GM18951 (cell line): ENCODE measurements around the gene RUNX3.

Experiments used
- POLR2A ChIP-seq: IDR thresholded peaks from 4 replicates; pipeline ENCODE4 v1.6.1; 2011; ENCODE audit warnings: mild to moderate bottlenecking; ENCODE audit not compliant: insufficient read length, insufficient read depth; ENCODE audit errors: extremely low read depth
- in situ Hi-C: fragments of 300-500 bp; cut with MboI; formaldehyde crosslinking; loops from one replicate; pipeline ENCODE4 v1.12.0; 2022; ENCODE audit warnings: low sequenced_read_pairs, mixed read lengths, inconsistent platforms; ENCODE audit not compliant: unreplicated experiment

Gene RUNX3

GRCh38 chr1:24967555-24967954 is 37.5 kb upstream of the RUNX3 start:
- no peak for TF ChIP-seq POLR2A
- in situ Hi-C loops, result no loop called here

- in situ Hi-C loops, result no loop called here
- TF ChIP-seq POLR2A, result no peak
Observed at GRCh38 chr1:24966724-24967346, 36.8 kb upstream of the RUNX3 start.

- in situ Hi-C loops, result no loop called here
- TF ChIP-seq POLR2A, result no peak
Observed at GRCh38 chr1:24966121-24966723, 36.1 kb upstream of the RUNX3 start.

- in situ Hi-C loops, result no loop called here
- no peak for TF ChIP-seq POLR2A
Observed at GRCh38 chr1:24965571-24965930, 35.5 kb upstream of the RUNX3 start.

GRCh38 chr1:24964811-24965570 is 34.9 kb upstream of the RUNX3 start:
- TF ChIP-seq POLR2A, result peak; percentile 81
- in situ Hi-C loops, result no loop called here

- TF ChIP-seq POLR2A, result peak; percentile 10
- in situ Hi-C loops, result no loop called here
Observed at GRCh38 chr1:24963943-24964693, 34.0 kb upstream of the RUNX3 start.

- in situ Hi-C loops, result no loop called here
- TF ChIP-seq POLR2A, result peak; percentile 34
Observed at GRCh38 chr1:24963099-24963872, 33.2 kb upstream of the RUNX3 start.

- in situ Hi-C loops, result no loop called here
Observed at GRCh38 chr1:24961961-24962861, 32.1 kb upstream of the RUNX3 start.

GRCh38 chr1:24961334-24961733 is 31.3 kb upstream of the RUNX3 start:
- TF ChIP-seq POLR2A, result no peak
- in situ Hi-C loops, result no loop called here

More at GRCh38 chr1:24961961-24962861, 32.1 kb upstream of the RUNX3 start:
- TF ChIP-seq POLR2A, result no peak

GRCh38 chr1:24960071-24960801 is 30.2 kb upstream of the RUNX3 start:
- in situ Hi-C loops, result no loop called here
- TF ChIP-seq POLR2A, result no peak

- in situ Hi-C loops, result no loop called here
- no peak for TF ChIP-seq POLR2A
Observed at GRCh38 chr1:24959623-24959975, 29.5 kb upstream of the RUNX3 start.
